ENCODE measurements around the gene RPGRIP1L.

RPGRIP1L gene

GRCh38 chr16:53744449-53744848, 40.8 kb upstream of the RPGRIP1L start:
- TF ChIP-seq, protein P1, sequence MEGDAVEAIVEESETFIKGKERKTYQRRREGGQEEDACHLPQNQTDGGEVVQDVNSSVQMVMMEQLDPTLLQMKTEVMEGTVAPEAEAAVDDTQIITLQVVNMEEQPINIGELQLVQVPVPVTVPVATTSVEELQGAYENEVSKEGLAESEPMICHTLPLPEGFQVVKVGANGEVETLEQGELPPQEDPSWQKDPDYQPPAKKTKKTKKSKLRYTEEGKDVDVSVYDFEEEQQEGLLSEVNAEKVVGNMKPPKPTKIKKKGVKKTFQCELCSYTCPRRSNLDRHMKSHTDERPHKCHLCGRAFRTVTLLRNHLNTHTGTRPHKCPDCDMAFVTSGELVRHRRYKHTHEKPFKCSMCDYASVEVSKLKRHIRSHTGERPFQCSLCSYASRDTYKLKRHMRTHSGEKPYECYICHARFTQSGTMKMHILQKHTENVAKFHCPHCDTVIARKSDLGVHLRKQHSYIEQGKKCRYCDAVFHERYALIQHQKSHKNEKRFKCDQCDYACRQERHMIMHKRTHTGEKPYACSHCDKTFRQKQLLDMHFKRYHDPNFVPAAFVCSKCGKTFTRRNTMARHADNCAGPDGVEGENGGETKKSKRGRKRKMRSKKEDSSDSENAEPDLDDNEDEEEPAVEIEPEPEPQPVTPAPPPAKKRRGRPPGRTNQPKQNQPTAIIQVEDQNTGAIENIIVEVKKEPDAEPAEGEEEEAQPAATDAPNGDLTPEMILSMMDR (IDR thresholded peaks at IDR 0.05), result no peak
- H3K27ac ChIP-seq, result no peak overlapping the region
- no peaks in the 10 kb centered on the region for H3K36me3 ChIP-seq
- H3K27me3 ChIP-seq, result no peaks in the 10 kb centered on the region
- no peak overlapping the region for H3K4me3 ChIP-seq (ENCODE audit: low read depth in 1 of 2, low read length in 1 of 2)
- no peaks in the 10 kb centered on the region for H3K9me3 ChIP-seq
- H3K4me1 ChIP-seq (ENCODE audit: control insufficient read depth in 1 of 2, insufficient read depth in 1 of 2, low read depth in 1 of 2, low read length in 1 of 2), result peaks cover 2 to 6% of the 10 kb centered on the region in 2 experiments

DNA sequence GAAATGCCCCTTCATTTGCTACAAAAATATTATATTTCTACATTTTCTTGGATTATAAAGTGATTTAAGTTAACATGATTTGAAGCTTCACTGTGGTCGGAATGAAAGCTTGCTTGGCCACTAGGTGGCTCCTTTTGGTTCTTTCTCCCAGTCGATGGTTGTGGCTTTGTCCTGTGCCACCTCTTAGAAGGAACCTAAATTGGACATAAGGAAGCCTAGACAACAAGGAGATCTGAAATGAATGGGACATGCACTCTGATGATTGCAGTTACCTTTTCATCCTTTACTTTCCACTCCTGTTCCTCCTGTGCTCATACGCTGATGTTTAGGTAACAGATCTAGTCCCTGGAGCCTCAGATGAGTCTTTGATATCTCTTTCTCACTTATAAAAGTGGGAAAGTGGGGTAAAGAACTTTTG, 39.5 kb upstream of the RPGRIP1L start:
- Histone ChIP-seq H3K27me3 (no peaks in the 10 kb centered on the region), H3K27ac (no peak overlapping the region), H3K9me3 (no peaks in the 10 kb centered on the region), H3K4me1 (ENCODE audit: control insufficient read depth in 1 of 2, insufficient read depth in 1 of 2, low read depth in 1 of 2, low read length in 1 of 2) (peaks cover 2 to 6% of the 10 kb centered on the region in 2 experiments), H3K4me3 (ENCODE audit: low read depth in 1 of 2, low read length in 1 of 2) (no peak overlapping the region), H3K36me3 (no peaks in the 10 kb centered on the region)
- TF ChIP-seq, protein P1 (IDR thresholded peaks at IDR 0.05), result no peak

DNA sequence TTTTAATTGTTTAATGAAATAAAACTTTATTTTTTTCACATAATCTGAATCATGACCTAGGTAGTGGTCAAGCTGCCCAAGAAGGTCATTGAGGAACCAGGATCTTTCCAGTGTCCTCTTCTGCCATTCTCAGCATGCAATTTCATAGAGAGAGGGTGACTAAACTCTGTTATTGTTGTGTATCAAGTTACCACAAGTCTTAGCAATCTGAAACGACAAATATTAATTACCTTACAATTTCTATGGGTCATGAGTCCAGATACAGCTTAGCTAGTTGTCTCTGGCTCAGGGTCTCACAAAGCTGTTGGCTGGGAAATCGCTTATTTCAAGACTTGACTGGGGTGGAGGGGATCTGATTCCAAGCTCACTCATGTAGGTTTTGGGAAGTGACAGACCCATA, 37.9 kb upstream of the RPGRIP1L start:
- Histone ChIP-seq H3K4me3 (ENCODE audit: low read depth in 1 of 2, low read length in 1 of 2) (no peak overlapping the region), H3K9me3 (no peaks in the 10 kb centered on the region), H3K36me3 (no peaks in the 10 kb centered on the region), H3K4me1 (ENCODE audit: control insufficient read depth in 1 of 2, insufficient read depth in 1 of 2, low read depth in 1 of 2, low read length in 1 of 2) (peaks cover 2 to 6% of the 10 kb centered on the region in 2 experiments), H3K27ac (no peak overlapping the region), H3K27me3 (no peaks in the 10 kb centered on the region)
- TF ChIP-seq, protein P1 (IDR thresholded peaks at IDR 0.05), result no peak

- no peak overlapping the region for H3K27ac ChIP-seq
- TF ChIP-seq, protein P1 (IDR thresholded peaks at IDR 0.05), result no peak
- H3K4me3 ChIP-seq (ENCODE audit: low read depth in 1 of 2, low read length in 1 of 2), result no peak overlapping the region
- H3K36me3 ChIP-seq, result no peaks in the 10 kb centered on the region
- H3K4me1 ChIP-seq (ENCODE audit: control insufficient read depth in 1 of 2, insufficient read depth in 1 of 2, low read depth in 1 of 2, low read length in 1 of 2), result peaks cover 2 to 6% of the 10 kb centered on the region in 2 experiments
- no peaks in the 10 kb centered on the region for H3K27me3 ChIP-seq
- no peaks in the 10 kb centered on the region for H3K9me3 ChIP-seq
Observed at GRCh38 chr16:53740933-53741531, 37.4 kb upstream of the RPGRIP1L start.

GRCh38 chr16:53740476-53740875, 36.8 kb upstream of the RPGRIP1L start:
- H3K4me1 ChIP-seq (ENCODE audit: control insufficient read depth in 1 of 2, insufficient read depth in 1 of 2, low read depth in 1 of 2, low read length in 1 of 2), result peaks cover 2 to 6% of the 10 kb centered on the region in 2 experiments
- H3K27ac ChIP-seq, result no peak overlapping the region
- no peak overlapping the region for H3K4me3 ChIP-seq (ENCODE audit: low read depth in 1 of 2, low read length in 1 of 2)
- H3K9me3 ChIP-seq, result no peaks in the 10 kb centered on the region
- TF ChIP-seq, protein P1 (IDR thresholded peaks at IDR 0.05), result no peak
- H3K27me3 ChIP-seq, result no peaks in the 10 kb centered on the region
- H3K36me3 ChIP-seq, result no peaks in the 10 kb centered on the region

Data from neutrophil (primary cell).